Measurements from ENCODE around the gene ADD1.
A peak's percentile ranks its signal among the peaks of the same experiment; 100 is the strongest.

ADD1 gene
- long read RNA-seq, donor 1, full-length matches to known transcripts, result 8 of 53 reads
- long read RNA-seq, donor 1, partial matches to known transcripts, result 26 of 53 reads
- long read RNA-seq, donor 1, other reads (novel, unspliced or antisense), result 19 of 53 reads
- long read RNA-seq, donor 2, full-length matches to known transcripts, result 6 of 73 reads
- long read RNA-seq, donor 2, partial matches to known transcripts, result 57 of 73 reads
- long read RNA-seq, donor 2, other reads (novel, unspliced or antisense), result 10 of 73 reads
- long read RNA-seq, donor 3, full-length matches to known transcripts, result 7 of 44 reads
- long read RNA-seq, donor 3, partial matches to known transcripts, result 24 of 44 reads
- long read RNA-seq, donor 3, other reads (novel, unspliced or antisense), result 13 of 44 reads
- long read RNA-seq, donor 4, full-length matches to known transcripts, result 11 of 109 reads
- long read RNA-seq, donor 4, partial matches to known transcripts, result 83 of 109 reads
- long read RNA-seq, donor 4, other reads (novel, unspliced or antisense), result 15 of 109 reads
- long read RNA-seq, donor 5, full-length matches to known transcripts, result 6 of 48 reads
- long read RNA-seq, donor 5, partial matches to known transcripts, result 22 of 48 reads
- long read RNA-seq, donor 5, other reads (novel, unspliced or antisense), result 20 of 48 reads
- long read RNA-seq, donor 6, full-length matches to known transcripts, result 16 of 74 reads
- long read RNA-seq, donor 6, partial matches to known transcripts, result 41 of 74 reads
- long read RNA-seq, donor 6, other reads (novel, unspliced or antisense), result 17 of 74 reads
- long read RNA-seq, donor 7, full-length matches to known transcripts, result 19 of 172 reads
- long read RNA-seq, donor 7, partial matches to known transcripts, result 132 of 172 reads
- long read RNA-seq, donor 7, other reads (novel, unspliced or antisense), result 21 of 172 reads
- long read RNA-seq, donor 8, full-length matches to known transcripts, result 14 of 51 reads
- long read RNA-seq, donor 8, partial matches to known transcripts, result 19 of 51 reads
- long read RNA-seq, donor 8, other reads (novel, unspliced or antisense), result 18 of 51 reads

DNA sequence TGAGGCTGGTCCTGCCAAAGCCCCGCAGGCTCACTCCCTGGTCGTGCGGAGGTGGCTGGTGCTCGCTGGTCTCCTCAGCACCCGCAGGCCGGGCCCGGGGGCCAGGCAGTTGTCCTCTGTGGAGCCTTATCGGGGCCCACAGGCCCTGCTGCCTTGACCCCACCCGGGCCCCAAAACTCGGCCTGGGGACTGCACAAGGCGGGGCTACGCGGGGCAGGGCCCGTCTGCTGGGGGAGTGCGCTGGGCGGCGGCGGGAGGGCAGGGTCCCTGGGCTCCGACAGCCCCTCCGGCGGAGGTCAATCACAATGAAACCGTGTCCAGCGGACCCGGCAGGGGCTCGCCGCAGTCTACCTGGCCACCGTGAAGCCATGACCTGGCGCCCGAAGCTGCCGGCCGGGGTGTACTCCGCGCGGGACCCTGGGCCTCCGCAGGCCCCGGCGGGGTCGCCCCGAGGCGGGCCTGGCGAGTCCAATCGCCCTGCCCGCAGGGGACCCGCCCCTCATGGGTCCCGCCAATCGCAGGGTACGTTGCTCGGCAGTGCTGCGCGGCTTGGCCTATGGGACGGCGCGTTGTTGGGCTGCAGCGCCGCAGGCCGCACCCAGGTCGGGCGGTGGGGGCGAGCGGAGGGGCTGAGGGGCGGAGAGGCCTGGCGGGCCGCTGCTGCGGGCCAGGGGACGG is at the start of gene ADD1:
ADD1 (plus strand) TSS at position 582 of the 678 bp plus-strand sequence. CDS start 32,072 bp downstream, outside the sequence.
- DNase-seq, result peak; percentile 98

DNA sequence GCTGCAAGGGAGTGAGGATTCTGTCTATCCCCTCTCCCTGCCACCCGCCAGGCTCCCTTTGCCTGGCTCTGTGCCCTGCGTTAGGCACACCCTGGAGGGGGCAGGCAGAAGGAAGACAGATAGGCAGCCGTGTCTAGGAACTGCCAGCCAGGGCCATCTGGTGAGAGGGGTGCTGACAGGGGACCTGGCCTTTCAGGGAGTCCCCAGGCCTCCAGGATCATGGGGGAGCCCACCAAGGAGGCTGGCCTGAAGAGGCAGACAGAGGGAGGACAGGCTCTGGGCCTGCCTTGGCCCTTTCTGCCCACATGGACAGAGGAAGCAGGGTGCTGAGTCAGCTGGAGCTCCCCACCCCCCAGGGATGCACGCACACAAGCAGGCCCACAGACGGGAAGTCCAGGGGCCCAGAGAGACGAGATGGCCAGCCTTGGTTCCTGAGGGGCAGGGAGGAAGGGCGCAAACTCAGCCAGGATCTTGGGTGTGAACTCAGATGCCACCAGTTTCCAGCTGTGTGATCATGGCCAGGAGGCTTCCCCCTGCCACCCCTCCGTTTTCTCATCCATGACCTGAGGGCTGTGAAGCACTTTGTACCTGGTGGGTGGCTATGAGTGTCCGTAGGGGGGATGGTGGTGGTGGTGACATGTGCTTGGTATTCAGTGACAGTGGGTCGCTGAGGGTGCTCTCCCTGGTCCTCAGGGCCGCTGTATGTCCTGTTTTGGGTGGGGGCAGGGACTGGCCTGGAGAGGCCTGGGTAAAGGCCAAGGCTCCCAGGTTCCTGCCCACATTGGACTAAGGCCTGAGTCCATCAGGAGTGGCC is 49.0 kb upstream of the ADD1 start:
- DNase-seq, result no peak

DNA sequence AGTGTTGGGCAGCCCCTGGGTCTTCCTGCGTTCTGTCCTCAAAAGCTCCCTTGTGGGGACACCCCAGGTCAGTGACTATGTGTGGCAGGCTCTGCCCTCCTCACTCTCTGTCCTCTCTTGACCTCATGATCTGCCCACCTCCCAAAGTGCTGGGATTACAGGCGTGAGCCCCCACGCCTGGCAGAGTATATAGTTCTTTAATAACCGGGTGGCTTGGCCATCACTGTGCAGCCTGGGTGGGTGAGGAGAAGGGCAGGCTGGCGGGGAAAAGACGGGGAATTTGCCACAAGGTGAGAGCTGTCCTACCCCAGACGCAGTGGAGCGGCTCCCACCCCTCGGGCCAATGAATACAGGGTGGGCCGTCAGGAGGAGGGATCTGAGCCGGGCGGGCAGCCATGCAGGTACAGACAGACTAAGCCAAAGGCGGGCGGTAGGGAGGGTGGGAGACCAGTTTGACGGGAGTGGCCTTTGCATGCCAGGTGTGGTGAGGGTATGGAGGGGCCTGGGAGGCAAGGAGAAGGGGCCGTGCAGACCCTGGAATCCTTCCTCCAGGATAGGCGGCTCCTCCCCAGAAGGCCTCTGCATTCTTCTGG is 48.2 kb upstream of the ADD1 start:
- no peak for DNase-seq

DNA sequence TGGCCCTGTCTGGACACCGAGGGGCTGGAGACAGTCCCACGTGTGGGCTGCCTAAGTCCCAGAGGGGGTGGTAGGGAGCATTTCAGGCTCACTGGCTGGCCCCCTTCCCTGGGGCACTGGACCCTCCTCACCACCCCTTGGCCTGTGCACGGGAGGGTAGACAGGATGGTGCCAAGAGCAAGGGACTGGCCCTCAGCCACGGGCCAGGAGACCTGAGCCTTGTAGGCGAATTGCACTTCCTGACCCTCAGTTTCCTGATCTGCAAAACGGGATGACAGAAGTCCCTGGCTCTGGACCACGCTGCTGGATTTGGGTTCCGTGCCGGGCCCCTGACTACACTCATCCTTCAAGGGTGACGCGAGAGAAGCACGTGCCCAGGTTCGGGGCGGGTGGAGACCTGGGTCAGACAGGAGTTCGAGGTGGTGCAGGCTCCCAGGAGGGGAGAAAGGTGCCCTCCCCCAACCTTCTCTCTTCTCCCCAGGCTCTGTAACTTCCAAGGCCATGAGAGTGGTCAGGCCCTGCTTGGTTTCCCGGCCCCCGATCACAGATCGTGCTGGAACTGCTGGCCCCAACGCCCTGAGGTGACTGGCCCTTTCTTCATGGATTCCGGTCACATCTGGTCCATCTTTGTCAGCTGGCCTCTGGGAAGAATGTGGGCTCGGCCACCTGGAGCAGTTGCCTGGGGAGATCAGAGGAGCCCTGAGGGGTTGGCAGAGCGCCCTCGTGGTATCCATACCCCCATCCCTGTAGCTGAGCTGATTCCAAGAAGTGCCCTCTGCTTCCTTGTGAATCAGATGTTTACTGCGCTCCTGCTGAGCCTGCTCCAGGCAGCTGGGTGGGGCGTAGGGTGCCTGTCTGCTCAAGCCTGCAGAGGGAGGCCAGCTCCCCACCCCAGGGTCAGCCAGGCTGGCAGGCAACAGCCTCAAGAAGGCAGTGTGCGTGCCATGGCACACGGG is 47.5 kb upstream of the ADD1 start:
- DNase-seq, result peak; percentile 48

DNA sequence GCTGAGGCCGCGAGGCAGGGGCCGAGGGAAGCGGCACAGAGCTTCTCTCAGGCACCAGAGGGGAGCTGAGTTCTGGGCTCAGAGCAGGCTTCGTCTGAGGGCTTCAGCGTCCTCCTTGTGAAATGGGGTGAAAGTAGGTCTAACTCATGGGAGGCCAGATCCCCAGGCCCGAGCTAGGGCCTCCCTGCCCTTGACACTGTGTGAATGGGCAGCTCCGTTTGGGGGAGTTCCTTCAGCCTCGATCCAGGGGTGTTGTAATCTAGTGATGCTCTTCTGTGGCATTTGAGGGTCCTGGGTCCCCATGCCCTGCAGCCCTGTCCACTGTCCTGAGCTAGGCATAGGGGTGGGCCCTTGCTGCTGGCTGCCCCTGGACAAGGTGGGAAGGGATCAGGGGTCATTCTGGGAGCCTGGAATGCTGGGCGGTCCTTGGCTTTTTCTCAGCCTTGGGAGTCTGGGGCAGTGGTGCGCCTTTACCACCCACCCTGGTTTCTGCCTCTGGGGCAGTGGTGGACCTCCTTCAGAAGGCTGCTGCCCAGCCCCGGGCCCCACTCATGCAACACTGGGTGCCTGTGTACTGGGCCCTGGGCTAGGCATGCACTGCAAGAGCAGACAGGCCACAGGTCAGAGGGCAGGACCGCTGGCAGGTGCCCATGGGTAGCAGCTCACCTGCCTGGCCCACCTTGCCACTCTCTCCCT is 46.6 kb upstream of the ADD1 start:
- DNase-seq, result no peak

DNA sequence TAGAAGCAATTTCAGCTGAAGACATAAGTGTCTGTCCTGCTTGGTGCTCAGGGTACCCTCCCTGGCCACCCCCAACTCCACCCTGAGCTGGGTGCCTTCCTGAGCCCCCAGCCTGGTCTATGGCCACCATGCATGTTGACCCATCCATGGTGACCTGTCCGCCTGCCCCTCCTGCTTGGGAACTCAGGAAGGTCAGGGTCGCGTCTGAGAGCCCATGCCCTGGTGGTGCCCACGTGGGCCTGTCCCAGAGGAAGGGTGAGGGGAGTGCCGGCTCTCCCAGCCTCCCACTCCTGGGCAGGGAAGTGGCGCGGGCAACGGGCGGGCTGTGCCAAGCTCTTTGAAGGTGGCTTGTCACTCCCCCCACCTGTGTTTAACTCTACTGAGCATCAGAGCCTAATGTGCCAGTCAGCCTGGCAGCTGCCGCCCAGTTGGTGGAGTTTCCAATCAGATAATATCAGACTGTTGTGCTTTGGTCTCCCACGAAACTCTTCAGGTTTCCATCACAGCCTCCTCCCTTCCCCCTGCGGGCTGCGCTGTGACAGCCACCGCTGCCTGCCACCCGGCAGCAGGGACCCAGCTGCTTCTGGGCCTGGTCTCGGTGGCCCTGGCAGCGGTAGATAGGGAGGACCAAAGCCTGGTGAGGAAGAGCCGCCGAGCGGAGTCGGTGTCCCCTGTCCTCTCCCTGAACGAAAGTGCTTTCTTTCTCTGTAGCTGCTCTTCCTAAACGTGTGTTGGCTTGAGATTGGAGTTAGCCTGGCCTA is 45.9 kb upstream of the ADD1 start:
- DNase-seq, result peak; percentile 53

DNA sequence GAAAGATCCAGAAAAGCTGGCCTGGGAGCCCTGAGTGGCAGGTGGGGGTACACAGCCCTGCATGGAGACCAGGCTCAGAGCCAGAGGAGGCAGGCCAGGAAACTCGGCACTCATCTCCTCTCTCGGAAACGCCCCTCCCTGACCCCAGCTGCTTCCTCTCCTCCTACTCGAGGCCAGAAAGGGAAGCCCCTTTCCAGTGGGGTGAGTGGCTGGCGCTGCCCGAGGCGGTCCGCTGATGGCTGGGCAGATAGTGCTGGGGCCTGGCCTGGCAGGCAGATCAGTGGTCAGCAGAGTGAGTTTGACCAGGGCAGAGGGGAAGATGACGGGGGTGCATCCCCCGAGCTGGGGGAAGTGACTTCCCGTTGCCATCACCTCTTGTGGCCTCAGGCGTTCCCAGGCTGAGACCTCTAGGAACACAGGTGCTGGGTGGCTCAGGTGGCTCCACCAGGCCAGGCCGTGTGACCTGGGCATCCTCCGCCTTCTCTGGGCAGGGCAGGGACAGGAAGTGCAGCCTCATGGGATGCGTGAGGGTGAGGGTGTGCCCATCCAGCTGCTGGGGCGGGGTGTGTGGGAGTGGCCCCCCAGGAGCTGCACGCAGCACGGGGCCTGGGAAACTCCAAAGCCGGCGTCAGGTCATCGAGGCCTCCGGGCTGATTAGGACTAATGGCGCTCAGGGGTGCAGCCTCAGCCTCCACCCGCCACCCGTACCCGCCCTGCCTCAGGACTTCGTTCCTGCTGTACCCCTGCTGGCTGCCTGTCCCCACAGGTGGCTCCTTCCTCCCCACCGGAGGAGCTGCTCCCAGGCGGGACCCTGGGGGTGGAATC is 45.0 kb upstream of the ADD1 start:
- DNase-seq, result peak; percentile 54

- DNase-seq, result no peak
These were observed 44.3 kb upstream of the ADD1 start for GRCh38 chr4:2799224-2799911.

DNA sequence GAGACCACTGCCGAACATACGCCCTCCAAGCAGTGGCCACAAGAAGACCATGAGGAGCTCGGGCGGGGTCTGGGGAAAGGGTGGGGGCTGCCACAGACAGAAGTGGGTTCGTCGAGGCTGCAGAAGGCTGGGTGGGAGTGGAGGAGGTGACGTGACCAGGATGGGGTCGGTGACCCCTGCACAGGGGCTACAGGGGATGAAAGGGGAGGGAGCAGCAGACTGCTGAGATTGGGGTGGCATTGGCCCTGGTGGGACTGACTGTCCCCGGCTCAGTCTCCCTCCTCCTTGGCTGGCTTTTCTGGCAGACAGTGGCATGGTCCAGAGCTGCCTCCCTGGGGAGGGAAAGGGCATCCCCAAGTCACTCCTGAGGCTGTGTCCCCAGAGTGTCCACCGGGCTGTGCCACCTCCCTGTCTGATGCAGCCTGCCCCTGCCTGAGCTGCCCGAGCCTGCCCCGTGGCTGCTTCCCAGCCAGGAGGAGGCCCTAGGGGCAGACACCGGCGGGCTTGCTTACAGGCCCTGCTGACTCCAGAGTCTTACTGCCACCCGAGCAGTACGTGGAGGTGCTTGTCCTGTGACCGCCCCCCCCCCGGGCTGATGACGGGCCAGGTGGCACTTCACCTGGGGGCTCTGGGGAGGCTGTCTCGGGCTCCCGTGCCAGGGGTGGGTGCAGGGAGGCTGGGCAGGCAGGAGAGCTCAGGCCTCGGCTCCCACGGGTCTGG is 43.5 kb upstream of the ADD1 start:
- no peak for DNase-seq

- DNase-seq, result peak; percentile 79
These were observed 42.7 kb upstream of the ADD1 start for GRCh38 chr4:2800691-2801596.

DNA sequence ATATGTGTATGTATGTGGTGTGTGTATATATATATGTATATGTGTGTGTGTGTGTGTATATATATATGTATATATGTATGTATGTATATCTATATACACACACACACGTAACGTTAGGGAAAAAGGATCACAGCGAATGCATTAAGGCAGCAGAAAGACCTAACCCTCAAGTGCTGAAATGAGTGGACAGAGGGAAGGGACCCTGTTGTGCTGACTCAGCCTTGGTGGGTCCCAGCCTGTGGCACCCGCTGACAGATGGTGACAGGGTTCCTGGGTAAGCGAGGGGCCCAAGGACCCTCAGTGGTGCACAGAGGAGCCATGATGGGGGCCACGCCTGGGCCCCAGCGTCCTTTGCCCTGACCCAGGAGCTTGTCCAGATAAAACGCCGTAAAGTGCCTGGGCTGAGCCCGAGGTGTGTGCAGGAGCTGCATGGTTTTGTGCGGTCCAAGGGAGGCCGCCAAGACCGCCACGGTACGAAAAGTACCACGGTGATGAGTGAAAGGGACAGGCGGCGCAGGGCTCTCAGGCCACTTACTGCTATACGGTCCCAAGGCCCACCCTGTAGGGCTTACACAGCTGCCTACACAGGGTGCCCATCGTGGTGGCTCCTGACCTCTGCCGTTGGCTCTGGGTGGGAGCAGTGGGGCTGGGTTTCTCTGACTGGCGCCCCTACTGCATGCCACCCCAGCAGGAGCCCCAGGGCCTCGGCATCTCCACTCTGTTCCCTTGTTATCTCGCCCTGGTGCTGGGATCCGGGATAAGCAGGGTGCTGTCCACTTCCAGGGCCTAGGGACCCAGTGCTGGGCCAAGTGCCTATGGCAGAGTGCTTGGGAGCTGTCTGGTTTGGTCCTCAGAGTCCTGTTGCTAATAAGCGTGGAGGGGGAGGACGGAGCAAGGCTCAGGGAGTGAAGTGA is 40.8 kb upstream of the ADD1 start:
- DNase-seq, result no peak

GRCh38 chr4:2803624-2804448 is 39.8 kb upstream of the ADD1 start:
- no peak for DNase-seq

DNA sequence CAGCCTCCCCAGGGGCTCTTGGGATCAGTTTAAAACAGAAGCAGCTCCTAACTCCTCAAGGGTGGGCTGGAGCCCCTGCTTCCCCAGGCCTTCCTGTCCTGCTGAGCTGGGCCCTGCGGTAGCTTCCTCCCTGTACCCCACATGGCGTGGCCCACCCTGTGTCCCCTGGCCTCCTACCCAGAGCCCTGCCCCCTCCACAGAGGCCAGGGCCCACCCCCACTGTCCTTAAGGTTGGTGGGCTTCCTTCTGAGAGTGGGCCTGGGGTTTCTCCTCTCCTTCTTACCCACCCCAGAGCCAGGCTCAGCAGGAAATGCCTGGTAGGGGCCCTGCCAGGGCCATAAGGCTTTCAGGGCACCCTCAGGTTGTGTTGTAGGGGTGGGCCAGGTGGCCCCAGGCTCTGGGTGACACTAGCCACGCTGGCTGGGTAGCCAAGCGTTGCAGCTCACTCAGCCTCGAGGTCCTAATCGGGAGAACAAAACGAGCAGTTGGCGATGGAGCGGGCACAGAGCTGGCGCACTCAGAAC is 39.1 kb upstream of the ADD1 start:
- no peak for DNase-seq
